HG03066 (cell line): ENCODE results near the gene AMER1.

ENCODE experiments used
- ATAC-seq: cut with Tn5 transposase; IDR thresholded peaks from one replicate; pipeline ENCODE4 v1.9.1; 2021; ENCODE audit warnings: low read depth; ENCODE audit not compliant: unreplicated experiment

Gene AMER1

GRCh38 chrX:64186974-64187761, 18.3 kb downstream of the AMER1 start:
- no peak for ATAC-seq

- no peak for ATAC-seq
These were observed 21.1 kb downstream of the AMER1 start for GRCh38 chrX:64184396-64184795.

GRCh38 chrX:64182208-64182607, 23.3 kb downstream of the AMER1 start:
- no peak for ATAC-seq

GRCh38 chrX:64176876-64177275, 28.6 kb downstream of the AMER1 start:
- ATAC-seq = no peak

- no peak for ATAC-seq
These were observed 35.5 kb downstream of the AMER1 start for GRCh38 chrX:64169988-64170387.

GRCh38 chrX:64152857-64153256, 52.7 kb downstream of the AMER1 start:
- ATAC-seq = no peak

- no peak for ATAC-seq
These were observed 53.6 kb downstream of the AMER1 start for GRCh38 chrX:64151911-64152310.

GRCh38 chrX:64150775-64151174, 54.7 kb downstream of the AMER1 start:
- no peak for ATAC-seq
